A549 (cell line): ENCODE measurements around the gene NLK. TPM values are rescaled to one million over a fixed set of nuclear protein-coding genes. Genes with fewer than 3 reads are reported as not detected.

Experiments
- ATAC-seq, 2 experiments: fragments of 200-7000 bp in 1 of 2; fragments of >200 bp in 1 of 2; cut with Nextera tagmentation in 1 of 2; cut with Tn5 transposase in 1 of 2; 3 replicates each; pipeline versions ENCODE4 v1.8.0 to v1.9.1; 2018 to 2020; ENCODE audit warnings: mild to moderate bottlenecking in 1 of 2, moderate library complexity in 1 of 2
- CTCF ChIA-PET: fragments of 300-600 bp; sonication (Branson Sonifier 250); formaldehyde crosslinking; extraction: SDS; loops from one replicate; lab custom pipeline; 2021; ENCODE audit warnings: antibody characterized with exemption, inconsistent platforms; lab: Yijun Ruan, JAX
- POLR2A ChIA-PET: fragments of 350-600 bp; formaldehyde crosslinking; extraction: SDS; loops from one replicate; lab custom pipeline; 2021; ENCODE audit warnings: antibody characterized with exemption, inconsistent platforms; lab: Yijun Ruan, JAX
- DNase-seq, 2 experiments: peaks; one replicate each; pipeline versions ENCODE4 v3.0.0 to v3.0.0-alpha.2; 2011 to 2016; ENCODE audit warnings: low read depth in 1 of 2, low spot score in 1 of 2
- FAIRE-seq: peaks from 2 replicates; lab custom pipeline; 2011; peaks lifted over from hg19 to GRCh38; lab: Jason Lieb, UNC
- H3K27ac ChIP-seq, 2 experiments: fragments of >200 bp; sonication (Bioruptor Twin); formaldehyde crosslinking; 3 replicates each; pipeline ENCODE4 v1.5.1; 2016 to 2017
- H3K4me1 ChIP-seq: fragments of >200 bp; sonication (Bioruptor Twin); formaldehyde crosslinking; 3 replicates; pipeline ENCODE4 v1.6.1; 2016
- H3K4me2 ChIP-seq: fragments of >200 bp; sonication (Bioruptor Twin); formaldehyde crosslinking; 3 replicates; pipeline ENCODE4 v1.6.1; 2016
- H3K4me3 ChIP-seq: fragments of >200 bp; sonication (Bioruptor Twin); formaldehyde crosslinking; 3 replicates; pipeline ENCODE4 v1.5.1; 2016
- H3K9me3 ChIP-seq: fragments of >200 bp; sonication (Bioruptor Twin); formaldehyde crosslinking; 3 replicates; pipeline ENCODE4 v1.6.1; 2016
- ATOH8 ChIP-seq: fragments of 250-450 bp; sonication (Bioruptor Pico); IDR thresholded peaks from 2 replicates; pipeline ENCODE4 v1.5.0; 2020; ENCODE audit warnings: low read depth, mild to moderate bottlenecking, moderate library complexity
- BCL3 ChIP-seq: fragments of >200 bp; sonication (Bioruptor Twin); formaldehyde crosslinking; IDR thresholded peaks from 3 replicates; pipeline ENCODE4 v1.6.1; 2016
- BHLHE40 ChIP-seq: IDR thresholded peaks from 2 replicates; pipeline ENCODE4 v1.6.1; 2012; ENCODE audit warnings: low read depth, low read length, inconsistent platforms
- CBX2 ChIP-seq: fragments of 200-600 bp; sonication (generic); IDR thresholded peaks from 2 replicates; pipeline ENCODE4 v1.6.1; 2016; ENCODE audit warnings: low read depth, mild to moderate bottlenecking, borderline replicate concordance
- CBX8 ChIP-seq: fragments of 200-600 bp; sonication (generic); IDR thresholded peaks from 2 replicates; pipeline ENCODE4 v1.6.1; 2016
- E2F6 ChIP-seq: IDR thresholded peaks from 2 replicates; pipeline ENCODE4 v1.6.1; 2012; ENCODE audit warnings: low read depth, borderline replicate concordance
- EHMT2 ChIP-seq: fragments of 200-600 bp; sonication (generic); IDR thresholded peaks from 2 replicates; pipeline ENCODE4 v1.6.1; 2016; ENCODE audit warnings: antibody characterized with exemption, low read depth, mild to moderate bottlenecking, moderate library complexity
- ELK1 ChIP-seq: fragments of 150-350 bp; IDR thresholded peaks from 2 replicates; pipeline ENCODE4 v1.6.1; 2014; ENCODE audit warnings: low read depth, mild to moderate bottlenecking, low read length
- ESRRA ChIP-seq: fragments of 150-350 bp; IDR thresholded peaks from 2 replicates; pipeline ENCODE4 v1.6.1; 2014; ENCODE audit warnings: mild to moderate bottlenecking, low read length, borderline replicate concordance
- FOSB ChIP-seq: fragments of 250-450 bp; sonication (Bioruptor Pico); IDR thresholded peaks from 2 replicates; pipeline ENCODE4 v1.5.0; 2020; ENCODE audit warnings: mild to moderate bottlenecking, moderate library complexity
- FOXS1 ChIP-seq: fragments of 250-450 bp; sonication (Bioruptor Pico); IDR thresholded peaks from 2 replicates; pipeline ENCODE4 v1.5.0; 2020; ENCODE audit warnings: mild to moderate bottlenecking, moderate library complexity
- HDAC2 ChIP-seq: fragments of 200-600 bp; sonication (generic); IDR thresholded peaks from 2 replicates; pipeline ENCODE4 v1.6.1; 2016
- HES2 ChIP-seq: fragments of >200 bp; sonication (Bioruptor Twin); formaldehyde crosslinking; IDR thresholded peaks from 2 replicates; pipeline ENCODE4 v1.6.1; 2016
- HOXA7 ChIP-seq: fragments of 250-450 bp; sonication (Bioruptor Pico); IDR thresholded peaks from 2 replicates; pipeline ENCODE4 v1.5.0; 2020; ENCODE audit warnings: mild to moderate bottlenecking, moderate library complexity
- JUN ChIP-seq, 2 experiments: fragments of >200 bp; sonication (Bioruptor Twin); formaldehyde crosslinking; IDR thresholded peaks; 2 replicates in 1 of 2; 3 replicates in 1 of 2; pipeline ENCODE4 v1.6.1; 2016 to 2017
- JUNB ChIP-seq: fragments of >200 bp; sonication (Bioruptor Twin); formaldehyde crosslinking; IDR thresholded peaks from 2 replicates; pipeline ENCODE4 v1.6.1; 2016
- KDM1A ChIP-seq: fragments of 200-600 bp; sonication (generic); IDR thresholded peaks from 2 replicates; pipeline ENCODE4 v1.6.1; 2016; ENCODE audit warnings: low read depth, mild to moderate bottlenecking
- MAFK ChIP-seq: fragments of 450-650 bp; IDR thresholded peaks from 2 replicates; pipeline ENCODE4 v1.6.1; 2014; ENCODE audit not compliant: partially characterized antibody
- MAX ChIP-seq: IDR thresholded peaks from 2 replicates; pipeline ENCODE4 v1.6.1; 2012
- NFE2L2 ChIP-seq: fragments of 150-350 bp; conservative IDR thresholded peaks from 2 replicates; pipeline ENCODE4 v1.6.1; 2014; ENCODE audit warnings: low read length
- PHF8 ChIP-seq: fragments of 200-600 bp; sonication (generic); IDR thresholded peaks from 2 replicates; pipeline ENCODE4 v1.6.1; 2016; ENCODE audit warnings: low read depth, mild to moderate bottlenecking, antibody characterized with exemption, moderate library complexity, borderline replicate concordance
- POLR2A ChIP-seq: IDR thresholded peaks from 2 replicates; pipeline ENCODE4 v1.6.1; 2012; ENCODE audit warnings: mild to moderate bottlenecking, low read length
- POLR2AphosphoS2 ChIP-seq: conservative IDR thresholded peaks from 2 replicates; pipeline ENCODE4 v1.6.1; 2012; ENCODE audit warnings: low read length, improper control_type of control experiment, inconsistent platforms
- RAD21 ChIP-seq, 2 experiments: fragments of >200 bp in 1 of 2; sonication (Bioruptor Twin) in 1 of 2; formaldehyde crosslinking in 1 of 2; IDR thresholded peaks in 1 of 2; conservative IDR thresholded peaks in 1 of 2; 2 replicates in 1 of 2; 3 replicates in 1 of 2; pipeline ENCODE4 v1.6.1; 2012 to 2018; ENCODE audit warnings: inconsistent platforms in 1 of 2
- RCOR1 ChIP-seq: fragments of 150-350 bp; IDR thresholded peaks from 2 replicates; pipeline ENCODE4 v1.6.1; 2014; ENCODE audit warnings: antibody characterized with exemption, low read length, low read depth
- RFX5 ChIP-seq: fragments of 450-650 bp; IDR thresholded peaks from 2 replicates; pipeline ENCODE4 v1.7.1; 2014; ENCODE audit warnings: antibody characterized with exemption, mild to moderate bottlenecking, moderate library complexity
- SMC3 ChIP-seq: fragments of >200 bp; sonication (Bioruptor Twin); formaldehyde crosslinking; IDR thresholded peaks from 3 replicates; pipeline ENCODE4 v1.6.1; 2018; ENCODE audit warnings: inconsistent platforms
- USF2 ChIP-seq: fragments of 450-650 bp; IDR thresholded peaks from 2 replicates; pipeline ENCODE4 v1.6.1; 2014; ENCODE audit warnings: antibody characterized with exemption
- ZFP36 ChIP-seq: fragments of 450-650 bp; IDR thresholded peaks from 2 replicates; pipeline ENCODE4 v1.6.1; 2014; ENCODE audit warnings: borderline replicate concordance; ENCODE audit not compliant: partially characterized antibody
- WGBS: methylation state at CpG from one replicate; pipeline ENCODE4 v1.1.6; 2017; ENCODE audit errors: missing lambda C conversion rate; 5-methylcytosine and 5-hydroxymethylcytosine counted together
- polyA plus RNA-seq, 4 experiments: library from polyadenylated mRNA; depleted of rRNA in 3 of 4; stranded (reverse); fragments of >200 nt; fragmentation: RNase III in 1 of 4; extraction: RNeasy Plus Mini Kit Qiagen cat#74134 plus additional on column Dnase treatment in 1 of 4; gene quantifications; 2 replicates in 3 of 4; 3 replicates in 1 of 4; pipeline ENCODE4 v1.2.3, GENCODE V29; 2011 to 2017

Gene NLK
- polyA plus RNA-seq, 2 of the 4 experiments (the other 2 are of a cell fraction): 11.8 to 26.5 TPM

GRCh38 chr17:28225867-28226266 is 183.4 kb downstream of the NLK start:
- CTCF ChIA-PET: interaction anchor here (1.0 to 17.5 kb wide), 3 partner anchors 9 to 110 kb away, joined by 3 to 338 read pairs (median 4); partner anchors contain the start of genes IFT20 and TNFAIP1
- no peak overlapping the region for H3K27ac ChIP-seq
- DNase-seq (no peak), FAIRE-seq (no peak)
- POLR2A ChIA-PET: no interaction called here
- TF ChIP-seq KDM1A (no peak), ELK1 (no peak), EHMT2 (no peak), ZFP36 (no peak), MAFK (peak; percentile 72), FOXS1 (CRISPR knock-in tag) (no peak)
- TF ChIP-seq, all 56 proteins: peak for 1
- no peak overlapping the region for H3K4me3 ChIP-seq
- ATAC-seq: no peak
- no peak overlapping the region for H3K4me2 ChIP-seq
- H3K9me3 ChIP-seq: no peaks in the 10 kb centered on the region
- 82% methylated on average over 1 of the region's 1 CpG for WGBS
- H3K4me1 ChIP-seq: peaks cover 14% of the 10 kb centered on the region; the same call in 2 of the 3 replicates

- 88% methylated on average over 27 of the region's 28 CpGs for WGBS
- peak overlapping the region; percentile 83 to 84 for H3K27ac ChIP-seq
- POLR2A ChIA-PET: interaction anchor here (0.6 to 1.5 kb wide), 3 partner anchors 22 to 185 kb away, joined by 3 to 5 read pairs (median 4); no protein-coding TSS in a partner anchor
These were observed 184.3 kb downstream of the NLK start for GRCh38 chr17:28226563-28227315.

GRCh38 chr17:28227316-28228108 is 185.0 kb downstream of the NLK start:
- peak overlapping the region; percentile 97 for H3K4me2 ChIP-seq
- H3K4me1 ChIP-seq: peaks cover 14% of the 10 kb centered on the region; the same call in 2 of the 3 replicates
- peak; percentile 88 to 95 for ATAC-seq
- no peaks in the 10 kb centered on the region for H3K9me3 ChIP-seq
- H3K4me3 ChIP-seq: peak overlapping the region; percentile 58
- H3K27ac ChIP-seq: peak overlapping the region; percentile 83 to 84
- WGBS: 1% methylated on average over 51 of the region's 66 CpGs
- POLR2A ChIA-PET: interaction anchor here (0.6 to 1.5 kb wide), 4 partner anchors 10 to 186 kb away, joined by 3 to 5 read pairs (median 4); no protein-coding TSS in a partner anchor
- no peak for FAIRE-seq
- DNase-seq: peak; percentile 93 to 94
- CTCF ChIA-PET: interaction anchor here (0.9 to 17.5 kb wide), 4 partner anchors 15 to 173 kb away, joined by 3 to 338 read pairs (median 4); no protein-coding TSS in a partner anchor
- TF ChIP-seq JUN (IDR thresholded peaks at IDR 0.05) (peak in 1 of 2 experiments; percentile 68; a peak in 3 of 5 replicates), NFE2L2 (no peak), PHF8 (peak; percentile 98), BCL3 (peak; percentile 19; the same call in 1 of the 3 replicates), CBX2 (no peak), KDM1A (no peak), FOSB (CRISPR knock-in tag) (no peak), USF2 (no peak), POLR2A (peak; percentile 68), ATOH8 (CRISPR knock-in tag) (no peak), HES2 (no peak), HOXA7 (CRISPR knock-in tag) (no peak), E2F6 (peak; percentile 90), SMC3 (0 out of 3 replicates have a peak, but pooled peaks have one; percentile 7), RFX5 (0 out of 2 replicates have a peak, but pooled peaks have one; percentile 14), CBX8 (no peak), MAX (peak; percentile 87), BHLHE40 (no peak)

More at GRCh38 chr17:28226563-28227315, 184.3 kb downstream of the NLK start:
- peak overlapping the region; percentile 97 for H3K4me2 ChIP-seq
- no peak; a peak in 1 of 6 replicates for ATAC-seq
- DNase-seq: no peak
- CTCF ChIA-PET: interaction anchor here (0.9 to 17.5 kb wide), 5 partner anchors 9 to 109 kb away, joined by 3 to 338 read pairs (median 4); partner anchors contain the start of genes IFT20 and TNFAIP1
- no peaks in the 10 kb centered on the region for H3K9me3 ChIP-seq
- no peak for TF ChIP-seq RCOR1
- TF ChIP-seq ZFP36: no peak
- TF ChIP-seq JUNB: no peak
- TF ChIP-seq RAD21 (conservative IDR thresholded peaks at IDR 0.05 in 1 of 2, IDR thresholded peaks at IDR 0.05 in 1 of 2): no peak
- TF ChIP-seq POLR2AphosphoS2: no peak
- no peak for TF ChIP-seq ESRRA
- no peak for TF ChIP-seq HDAC2
- no peak for FAIRE-seq
- peaks cover 14% of the 10 kb centered on the region; the same call in 2 of the 3 replicates for H3K4me1 ChIP-seq
- peak overlapping the region; percentile 58 for H3K4me3 ChIP-seq
